Mucosa of rectum (tissue), 2 donors: ENCODE measurements around the gene AREG.

ENCODE experiments used
- H3K27ac ChIP-seq, 2 donors: one replicate each; pipeline ENCODE4 v1.7.0; 2013; ENCODE audit warnings: inconsistent platforms in 2 of 2, low read depth in 2 of 2, low read length in 2 of 2
- H3K27me3 ChIP-seq, 2 donors: one replicate each; pipeline ENCODE4 v1.7.0; 2013; ENCODE audit warnings: low read length in 2 of 2; ENCODE audit not compliant: control insufficient read depth in 2 of 2, insufficient read depth in 2 of 2
- H3K36me3 ChIP-seq, 2 donors: one replicate each; pipeline ENCODE4 v1.7.0; 2013; ENCODE audit warnings: low read length in 2 of 2; ENCODE audit not compliant: control insufficient read depth in 2 of 2, insufficient read depth in 2 of 2
- H3K4me1 ChIP-seq, 2 donors: one replicate each; pipeline ENCODE4 v1.7.0; 2013; ENCODE audit warnings: low read length in 2 of 2, mild to moderate bottlenecking in 1 of 2; ENCODE audit not compliant: control insufficient read depth in 2 of 2, insufficient read depth in 2 of 2
- H3K4me3 ChIP-seq, 2 donors: one replicate each; pipeline ENCODE4 v1.7.0; 2013; ENCODE audit warnings: low read length in 2 of 2
- H3K9ac ChIP-seq, 2 donors: one replicate each; pipeline ENCODE4 v1.7.0; 2013; ENCODE audit warnings: low read length in 2 of 2, low read depth in 1 of 2, mild to moderate bottlenecking in 1 of 2
- H3K9me3 ChIP-seq, 2 donors: one replicate each; pipeline ENCODE4 v1.7.0; 2013; ENCODE audit warnings: low read length in 2 of 2; ENCODE audit not compliant: control insufficient read depth in 2 of 2
- donor health status: healthy.
- donor health status: Normal muscosa, but diverticular disease.

Gene AREG

DNA sequence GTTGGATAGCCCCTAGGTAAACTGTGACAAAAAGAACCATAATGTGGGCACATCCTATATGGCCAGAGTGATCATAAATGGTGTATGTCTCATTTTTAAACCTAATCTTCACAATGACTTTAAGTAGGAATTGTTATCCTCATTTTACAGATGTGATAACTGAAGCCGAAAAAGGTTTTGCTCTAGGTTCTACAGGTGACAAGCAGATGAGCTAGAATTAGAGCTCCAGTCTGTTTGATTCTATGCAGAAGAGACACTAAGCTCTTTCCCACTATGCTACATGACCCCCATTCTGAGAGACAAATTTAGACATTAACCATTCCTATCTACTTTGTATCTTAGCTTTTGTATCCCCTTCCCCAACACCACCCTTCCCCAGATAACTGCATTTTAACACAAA, 2.0 kb downstream of the AREG start:
- Histone ChIP-seq H3K4me1 (peaks cover 2 to 8% of the 10 kb centered on the region in 2 donors), H3K27ac (no peak overlapping the region), H3K9me3 (no peaks in the 10 kb centered on the region), H3K4me3 (peak overlapping the region in 1 of 2 donors; percentile 14), H3K9ac (no peak overlapping the region), H3K36me3 (peaks cover 0 to 2% of the 10 kb centered on the region in 2 donors), H3K27me3 (no peaks in the 10 kb centered on the region)

GRCh38 chr4:74447636-74448233, 2.8 kb downstream of the AREG start:
- Histone ChIP-seq H3K36me3 (peaks cover 0 to 2% of the 10 kb centered on the region in 2 donors), H3K4me3 (no peak overlapping the region), H3K9me3 (no peaks in the 10 kb centered on the region), H3K27ac (no peak overlapping the region), H3K9ac (no peak overlapping the region), H3K27me3 (no peaks in the 10 kb centered on the region), H3K4me1 (peaks cover 2 to 8% of the 10 kb centered on the region in 2 donors)

DNA sequence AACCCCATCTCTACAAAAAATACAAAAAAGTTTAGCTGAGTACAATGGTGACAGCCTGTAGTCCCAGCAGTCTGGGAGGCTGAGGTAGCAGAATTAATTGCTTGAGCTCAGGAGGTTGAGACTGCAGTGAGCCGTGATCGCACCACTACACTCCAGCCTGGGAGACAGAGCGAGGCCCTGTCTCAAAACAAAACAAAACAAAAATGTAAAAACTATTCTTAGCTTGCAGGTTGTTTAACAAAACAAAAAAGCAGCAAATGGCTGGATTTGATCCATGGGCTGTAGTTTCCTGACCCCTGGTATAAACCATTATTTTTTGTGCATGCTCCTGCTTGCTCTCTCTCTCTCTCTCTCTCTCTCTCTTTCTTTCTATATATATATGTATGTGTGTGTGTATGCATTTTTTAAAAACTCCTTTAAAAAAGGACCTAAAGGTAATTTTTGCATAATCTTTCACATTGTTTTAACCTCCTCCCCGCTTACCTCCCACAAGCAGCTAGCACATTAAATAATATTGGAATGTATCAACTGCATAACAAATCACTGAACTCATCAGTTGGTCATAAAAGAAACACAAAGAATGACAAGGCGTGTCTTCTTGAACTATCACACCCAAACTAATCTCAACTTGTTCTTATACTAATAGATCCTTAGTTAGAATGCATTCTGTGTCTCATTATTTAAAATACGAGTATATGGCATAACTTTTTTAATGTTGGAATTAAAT, 4.8 kb downstream of the AREG start:
- no peak overlapping the region for H3K4me3 ChIP-seq
- no peaks in the 10 kb centered on the region for H3K9me3 ChIP-seq
- H3K9ac ChIP-seq, result no peak overlapping the region
- no peaks in the 10 kb centered on the region for H3K27me3 ChIP-seq
- no peak overlapping the region for H3K27ac ChIP-seq
- H3K36me3 ChIP-seq, result peaks cover 0 to 2% of the 10 kb centered on the region in 2 donors
- H3K4me1 ChIP-seq, result peaks cover 0 to 8% of the 10 kb centered on the region in 2 donors

DNA sequence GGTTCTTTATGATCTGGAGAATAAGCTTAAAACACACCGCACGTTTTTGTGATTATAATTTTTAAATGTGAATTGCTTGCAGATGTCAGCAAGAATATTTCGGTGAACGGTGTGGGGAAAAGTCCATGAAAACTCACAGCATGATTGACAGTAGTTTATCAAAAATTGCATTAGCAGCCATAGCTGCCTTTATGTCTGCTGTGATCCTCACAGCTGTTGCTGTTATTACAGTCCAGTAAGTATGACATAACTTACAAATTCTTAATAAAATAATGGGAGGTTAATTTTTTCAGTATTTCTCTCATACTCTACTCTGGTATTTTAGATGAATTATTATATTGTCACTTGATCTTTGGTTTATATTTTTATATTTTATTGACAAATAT, 5.4 kb downstream of the AREG start:
- Histone ChIP-seq H3K4me1 (peaks cover 0 to 8% of the 10 kb centered on the region in 2 donors), H3K36me3 (peaks cover 0 to 2% of the 10 kb centered on the region in 2 donors), H3K4me3 (no peak overlapping the region), H3K27ac (no peak overlapping the region), H3K9ac (no peak overlapping the region), H3K27me3 (no peaks in the 10 kb centered on the region), H3K9me3 (no peaks in the 10 kb centered on the region)

DNA sequence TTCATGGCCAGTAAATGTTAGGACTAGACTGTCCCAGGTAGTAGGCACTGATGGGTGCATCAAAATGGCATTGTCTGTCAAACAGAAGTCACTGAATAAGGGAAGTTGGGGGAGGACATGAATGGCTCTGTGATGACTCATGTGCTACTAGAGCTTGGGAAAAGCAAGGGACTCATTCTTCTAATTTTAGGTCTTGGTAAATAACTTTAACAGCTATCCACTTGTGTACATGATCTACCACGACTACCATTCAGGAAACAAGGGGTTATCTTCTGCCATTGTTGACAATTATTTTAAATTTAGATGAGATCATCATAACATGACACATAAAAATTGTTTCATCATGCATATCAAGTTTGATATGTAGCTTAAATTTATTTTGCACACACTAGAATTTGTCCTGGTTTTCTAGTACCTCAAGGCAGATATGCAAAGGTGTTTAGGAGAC, 6.3 kb downstream of the AREG start:
- H3K27ac ChIP-seq, result no peak overlapping the region
- no peak overlapping the region for H3K4me3 ChIP-seq
- no peak overlapping the region for H3K9ac ChIP-seq
- no peaks in the 10 kb centered on the region for H3K9me3 ChIP-seq
- peaks cover 0 to 8% of the 10 kb centered on the region in 2 donors for H3K4me1 ChIP-seq
- H3K36me3 ChIP-seq, result peaks cover 0 to 6% of the 10 kb centered on the region in 2 donors
- no peaks in the 10 kb centered on the region for H3K27me3 ChIP-seq

DNA sequence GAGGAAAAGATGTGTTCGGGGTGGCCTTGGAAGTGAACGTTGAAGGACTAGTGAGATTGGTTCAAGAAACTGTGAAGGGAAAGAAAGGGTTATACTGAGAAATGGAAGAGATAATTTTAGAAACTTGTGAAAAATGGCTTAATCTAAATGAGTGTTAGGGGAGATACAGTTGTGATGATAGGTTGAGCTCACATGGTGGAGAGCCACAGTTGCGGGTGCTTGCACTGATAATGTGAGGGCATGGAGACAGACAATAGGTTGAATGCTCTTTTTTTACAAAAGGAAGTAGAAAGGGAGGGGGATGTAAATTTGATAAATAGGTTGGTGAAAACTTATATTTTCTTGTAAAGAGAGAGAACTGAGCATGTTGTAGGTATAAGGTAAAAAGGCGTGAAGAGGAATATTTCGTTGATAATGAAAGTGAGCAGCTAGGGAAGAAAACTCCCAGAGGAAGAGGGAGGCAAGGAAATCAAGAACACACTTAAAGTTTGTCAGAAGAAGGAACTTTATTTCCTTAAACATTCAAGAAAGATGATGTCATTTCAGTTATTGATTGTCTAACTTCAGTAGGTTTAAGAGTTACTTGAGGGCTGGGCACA, 8.2 kb downstream of the AREG start:
- Histone ChIP-seq H3K27ac (no peak overlapping the region), H3K4me3 (no peak overlapping the region), H3K27me3 (no peaks in the 10 kb centered on the region), H3K36me3 (peaks cover 0 to 3% of the 10 kb centered on the region in 2 donors), H3K9ac (no peak overlapping the region), H3K9me3 (no peaks in the 10 kb centered on the region), H3K4me1 (no peaks in the 10 kb centered on the region)

GRCh38 chr4:74453829-74454742, 9.2 kb downstream of the AREG start:
- Histone ChIP-seq H3K27ac (no peak overlapping the region), H3K9me3 (no peaks in the 10 kb centered on the region), H3K4me1 (no peaks in the 10 kb centered on the region), H3K9ac (no peak overlapping the region), H3K4me3 (no peak overlapping the region), H3K27me3 (no peaks in the 10 kb centered on the region), H3K36me3 (peaks cover 0 to 3% of the 10 kb centered on the region in 2 donors)

GRCh38 chr4:74455361-74456055, 10.6 kb downstream of the AREG start:
- Histone ChIP-seq H3K4me3 (no peak overlapping the region), H3K9me3 (no peaks in the 10 kb centered on the region), H3K4me1 (no peaks in the 10 kb centered on the region), H3K9ac (no peak overlapping the region), H3K27ac (no peak overlapping the region), H3K36me3 (peaks cover 0 to 3% of the 10 kb centered on the region in 2 donors), H3K27me3 (no peaks in the 10 kb centered on the region)

DNA sequence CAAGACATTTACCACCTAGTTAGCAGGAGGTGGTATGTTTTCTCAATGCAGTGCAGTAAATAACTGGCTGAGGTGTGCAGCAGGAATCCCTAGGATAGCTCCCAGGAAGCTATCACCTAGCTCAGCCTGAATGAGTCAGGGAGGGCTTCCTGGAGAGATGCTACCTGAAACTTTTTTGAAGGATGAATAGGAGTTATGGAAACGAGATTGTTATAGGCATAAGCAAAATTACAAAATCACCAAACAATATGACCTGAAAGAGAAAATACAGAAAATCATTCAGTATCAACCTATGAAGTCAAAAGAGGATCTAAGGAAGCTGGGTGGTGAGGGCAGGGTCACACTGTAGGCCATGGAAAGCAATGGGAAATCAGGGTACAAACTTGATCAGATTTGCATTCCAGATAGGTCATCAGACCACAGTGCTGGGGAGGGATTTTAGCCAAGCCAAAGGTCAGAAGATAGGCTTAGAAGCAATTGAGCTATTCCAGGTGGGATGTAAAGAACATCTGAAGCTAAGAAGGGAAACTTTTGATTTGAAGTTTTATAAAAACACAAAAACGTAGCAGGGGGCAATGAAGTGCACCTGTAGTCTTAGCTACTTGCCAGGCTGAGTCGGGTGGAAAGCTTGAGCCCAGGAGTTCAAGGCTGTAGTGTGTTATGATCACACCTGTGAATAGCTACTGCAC, 11.3 kb downstream of the AREG start:
- H3K4me3 ChIP-seq, result no peak overlapping the region

More for the DNA sequence above, 11.3 kb downstream of the AREG start:
- H3K9ac ChIP-seq, result no peak overlapping the region
- no peaks in the 10 kb centered on the region for H3K27me3 ChIP-seq
- H3K4me1 ChIP-seq, result no peaks in the 10 kb centered on the region
- H3K36me3 ChIP-seq, result peaks cover 0 to 3% of the 10 kb centered on the region in 2 donors
- no peak overlapping the region for H3K27ac ChIP-seq
- H3K9me3 ChIP-seq, result no peaks in the 10 kb centered on the region
